ENCODE results near the gene CCDC149.

The CCDC149 gene

GRCh38 chr4:24843096-24843495 lies 69.7 kb downstream of the CCDC149 start:
- no peak for DNase-seq (ENCODE audit: low read depth)

GRCh38 chr4:24842356-24842755 lies 70.5 kb downstream of the CCDC149 start:
- no peak for DNase-seq (ENCODE audit: low read depth)

GRCh38 chr4:24840826-24841543 lies 71.9 kb downstream of the CCDC149 start:
- DNase-seq (ENCODE audit: low read depth): no peak

GRCh38 chr4:24840362-24840761 lies 72.5 kb downstream of the CCDC149 start:
- DNase-seq (ENCODE audit: low read depth): no peak

GRCh38 chr4:24837781-24838180 lies 75.1 kb downstream of the CCDC149 start:
- no peak for DNase-seq (ENCODE audit: low read depth)

GRCh38 chr4:24837336-24837735 lies 75.5 kb downstream of the CCDC149 start:
- no peak for DNase-seq (ENCODE audit: low read depth)

GRCh38 chr4:24836661-24837242 lies 76.1 kb downstream of the CCDC149 start:
- DNase-seq (ENCODE audit: low read depth): no peak

- DNase-seq (ENCODE audit: low read depth): no peak
Observed at GRCh38 chr4:24835696-24836095, 77.1 kb downstream of the CCDC149 start.

GRCh38 chr4:24831637-24832036 lies 81.2 kb downstream of the CCDC149 start:
- no peak for DNase-seq (ENCODE audit: low read depth)

- no peak for DNase-seq (ENCODE audit: low read depth)
Observed at GRCh38 chr4:24824720-24825119, 88.1 kb downstream of the CCDC149 start.

- no peak for DNase-seq (ENCODE audit: low read depth)
Observed at GRCh38 chr4:24820541-24820940, 92.3 kb downstream of the CCDC149 start.

- DNase-seq (ENCODE audit: low read depth): no peak
Observed at GRCh38 chr4:24816797-24817196, 96.0 kb downstream of the CCDC149 start.

- DNase-seq (ENCODE audit: low read depth): no peak
Observed at GRCh38 chr4:24813732-24814131, 99.1 kb downstream of the CCDC149 start.

- no peak for DNase-seq (ENCODE audit: low read depth)
Observed at GRCh38 chr4:24810871-24811631, 101.8 kb downstream of the CCDC149 start.

GRCh38 chr4:24809815-24810405 lies 102.9 kb downstream of the CCDC149 start:
- DNase-seq (ENCODE audit: low read depth): no peak

GRCh38 chr4:24809376-24809775 lies 103.5 kb downstream of the CCDC149 start:
- DNase-seq (ENCODE audit: low read depth): no peak

- DNase-seq (ENCODE audit: low read depth): no peak
Observed at GRCh38 chr4:24808955-24809354, 103.9 kb downstream of the CCDC149 start.

GRCh38 chr4:24808261-24808660 lies 104.6 kb downstream of the CCDC149 start:
- DNase-seq (ENCODE audit: low read depth): no peak

- DNase-seq (ENCODE audit: low read depth): no peak
Observed at GRCh38 chr4:24807611-24808010, 105.2 kb downstream of the CCDC149 start.

- DNase-seq (ENCODE audit: low read depth): no peak
Observed at GRCh38 chr4:24806206-24806990, 106.4 kb downstream of the CCDC149 start.

- DNase-seq (ENCODE audit: low read depth): no peak
Observed at GRCh38 chr4:24805566-24805965, 107.3 kb downstream of the CCDC149 start.

- no peak for DNase-seq (ENCODE audit: low read depth)
Observed at GRCh38 chr4:24805067-24805466, 107.8 kb downstream of the CCDC149 start.

Measured in HS-27A (cell line).